Aorta (tissue), 5 donors: ENCODE data around the gene PIP4K2A. TPM values are rescaled to one million over a fixed set of nuclear protein-coding genes. Genes with fewer than 3 reads are reported as not detected.
"Not testable (repeated sequence)": the region's sequence is repeated elsewhere in the genome, so short reads cannot be mapped to it uniquely, and the experiment has no call there.

ENCODE experiments used
- ATAC-seq: fragments of 200-7000 bp; cut with Tn5 transposase; one replicate; pipeline ENCODE4 v1.9.1; 2022; ENCODE audit warnings: moderate library complexity; ENCODE audit not compliant: low FRiP score
- DNase-seq, 2 donors: peaks; one replicate each; pipeline ENCODE4 v3.0.0-alpha.2; 2020
- H3K27ac ChIP-seq, 2 donors: one replicate each; pipeline ENCODE4 v1.5.1; 2013; ENCODE audit warnings: low read length in 2 of 2, mild to moderate bottlenecking in 2 of 2, moderate library complexity in 2 of 2, control low read depth in 1 of 2, inconsistent platforms in 1 of 2, low read depth in 1 of 2
- H3K27me3 ChIP-seq, 2 donors: one replicate each; pipeline ENCODE4 v1.6.1; 2013; ENCODE audit warnings: control low read depth in 1 of 2, low read length in 1 of 2, mild to moderate bottlenecking in 1 of 2, moderate library complexity in 1 of 2; ENCODE audit not compliant: insufficient read depth in 2 of 2, control insufficient read depth in 1 of 2
- H3K36me3 ChIP-seq, 2 donors: one replicate each; pipeline ENCODE4 v1.6.1; 2013; ENCODE audit warnings: control low read depth in 1 of 2, low read length in 1 of 2, mild to moderate bottlenecking in 1 of 2; ENCODE audit not compliant: insufficient read depth in 2 of 2, control insufficient read depth in 1 of 2
- H3K4me1 ChIP-seq, 2 donors: one replicate each; pipeline ENCODE4 v1.6.1; 2013; ENCODE audit warnings: low read length in 2 of 2, control low read depth in 1 of 2, mild to moderate bottlenecking in 1 of 2, moderate library complexity in 1 of 2; ENCODE audit not compliant: insufficient read depth in 2 of 2, control insufficient read depth in 1 of 2
- H3K4me3 ChIP-seq, 2 donors: one replicate each; pipeline ENCODE4 v1.5.1; 2013; ENCODE audit warnings: low read length in 2 of 2, control low read depth in 1 of 2, mild to moderate bottlenecking in 1 of 2
- H3K9me3 ChIP-seq: one replicate; pipeline ENCODE4 v1.6.1; 2013; ENCODE audit warnings: mild to moderate bottlenecking, low read length; ENCODE audit not compliant: control insufficient read depth
- WGBS, 2 donors: extraction: QIAGEN DNeasy Blood & Tissue Kit; methylation state at CpG; one replicate each; pipeline ENCODE4 v1.1.7; 2013; 5-methylcytosine and 5-hydroxymethylcytosine counted together
- intact Hi-C, 2 donors: fragments of 100-400 bp; cut with DNase I; formaldehyde crosslinking; loops; one replicate each; pipeline versions ENCODE4 v1.14.2 to v1.15.0; 2022
- polyA plus RNA-seq, 2 donors: library from polyadenylated mRNA; stranded (reverse); fragments of 200-250 nt; gene quantifications; one replicate each; pipeline ENCODE4 v1.2.3, GENCODE V29; 2013
- total RNA-seq, 2 donors: library from RNA; stranded (reverse); fragmentation: NEBNext Ultra II Directional; extraction: Animal tissue kit (Norgen Biotek cat#: 25700); gene quantifications; one replicate each; pipeline ENCODE4 v1.2.1, GENCODE V29; 2021
- donor health status: healthy with polysubstance abuse.
- donor health status: Bipolar disorder and iron deficiency.
- donor health status: DM: no; HTN: no; CAD: no.
- donor health status: DM: no; HTN: no; CAD: no.
- donor health status: DM: yes; HTN: yes; CAD: no.

PIP4K2A gene
- total and polyA plus RNA-seq, 4 donors = 24.2 to 90.3 (median 53.6) TPM

GRCh38 chr10:22534849-22535604 is 179.4 kb downstream of the PIP4K2A start:
- H3K27me3 ChIP-seq = no peaks in the 10 kb centered on the region
- H3K36me3 ChIP-seq = peaks cover 9 to 12% of the 10 kb centered on the region in 2 donors
- no peak overlapping the region for H3K4me3 ChIP-seq
- 75 to 76% methylated on average over 9 of the region's 9 CpGs for WGBS, 2 donors
- intact Hi-C loops = no loop called here
- no peak overlapping the region for H3K27ac ChIP-seq
- ATAC-seq = no peak
- DNase-seq = no peak
- peaks cover 3% of the 10 kb centered on the region for H3K9me3 ChIP-seq
- H3K4me1 ChIP-seq = no peaks in the 10 kb centered on the region

- ATAC-seq = no peak
- WGBS, 2 donors = 86 to 92% methylated on average over 2 of the region's 2 CpGs
- intact Hi-C loops = no loop called here
Observed at GRCh38 chr10:22531441-22531840, 182.9 kb downstream of the PIP4K2A start.

GRCh38 chr10:22531008-22531407 is 183.4 kb downstream of the PIP4K2A start:
- DNase-seq (no peak), ATAC-seq (no peak)
- Histone ChIP-seq H3K27me3 (no peaks in the 10 kb centered on the region), H3K9me3 (peaks cover 5% of the 10 kb centered on the region), H3K36me3 (peaks cover 0 to 4% of the 10 kb centered on the region in 2 donors), H3K27ac (no peak overlapping the region), H3K4me3 (no peak overlapping the region), H3K4me1 (no peaks in the 10 kb centered on the region)
- WGBS, 2 donors = 84 to 88% methylated on average over 3 of the region's 3 CpGs
- intact Hi-C loops = no loop called here

More at GRCh38 chr10:22531441-22531840, 182.9 kb downstream of the PIP4K2A start:
- Histone ChIP-seq H3K36me3 (peaks cover 0 to 4% of the 10 kb centered on the region in 2 donors), H3K27ac (no peak overlapping the region), H3K27me3 (no peaks in the 10 kb centered on the region), H3K9me3 (peaks cover 5% of the 10 kb centered on the region), H3K4me3 (no peak overlapping the region), H3K4me1 (no peaks in the 10 kb centered on the region)
- no peak for DNase-seq

GRCh38 chr10:22527520-22527919 is 186.9 kb downstream of the PIP4K2A start:
- DNase-seq (no peak), ATAC-seq (no peak)
- intact Hi-C loops = no loop called here
- Histone ChIP-seq H3K9me3 (peaks cover 10% of the 10 kb centered on the region), H3K36me3 (no peaks in the 10 kb centered on the region), H3K4me3 (no peak overlapping the region), H3K27me3 (no peaks in the 10 kb centered on the region), H3K4me1 (no peaks in the 10 kb centered on the region), H3K27ac (no peak overlapping the region)
- WGBS, 2 donors = 88 to 89% methylated on average over 2 of the region's 2 CpGs

GRCh38 chr10:22524333-22524732 is 190.0 kb downstream of the PIP4K2A start:
- DNase-seq, H3K27ac ChIP-seq, intact Hi-C loops, H3K4me1 ChIP-seq, H3K4me3 ChIP-seq, H3K36me3 ChIP-seq, ATAC-seq, H3K27me3 ChIP-seq, H3K9me3 ChIP-seq: not testable (repeated sequence)

GRCh38 chr10:22520645-22521044 is 193.7 kb downstream of the PIP4K2A start:
- intact Hi-C loops, H3K4me3 ChIP-seq, DNase-seq, H3K9me3 ChIP-seq, ATAC-seq, H3K27me3 ChIP-seq, H3K4me1 ChIP-seq, H3K36me3 ChIP-seq, H3K27ac ChIP-seq: not testable (repeated sequence)

GRCh38 chr10:22518167-22518724 is 196.1 kb downstream of the PIP4K2A start:
- no peak for ATAC-seq
- DNase-seq = no peak
- Histone ChIP-seq H3K27ac (no peak overlapping the region), H3K27me3 (no peaks in the 10 kb centered on the region), H3K9me3 (no peaks in the 10 kb centered on the region), H3K4me1 (no peaks in the 10 kb centered on the region), H3K36me3 (no peaks in the 10 kb centered on the region), H3K4me3 (no peak overlapping the region)
- WGBS, 2 donors = 50 to 54% methylated on average over 3 of the region's 3 CpGs
- intact Hi-C loops = loop anchor here in 1 of 2 donors (5.0 kb wide), 1 partner anchor 461 kb away; no protein-coding TSS in a partner anchor

- DNase-seq = no peak
- Histone ChIP-seq H3K27ac (no peak overlapping the region), H3K4me1 (no peaks in the 10 kb centered on the region), H3K4me3 (no peak overlapping the region), H3K36me3 (no peaks in the 10 kb centered on the region), H3K9me3 (no peaks in the 10 kb centered on the region), H3K27me3 (no peaks in the 10 kb centered on the region)
- intact Hi-C loops = loop anchor here in 1 of 2 donors (5.0 kb wide), 1 partner anchor 458 kb away; no protein-coding TSS in a partner anchor
- ATAC-seq = no peak
- WGBS, 2 donors = 48 to 58% methylated on average over 3 of the region's 3 CpGs
Observed at GRCh38 chr10:22515009-22515408, 199.4 kb downstream of the PIP4K2A start.

- H3K4me3 ChIP-seq, H3K4me1 ChIP-seq, intact Hi-C loops, H3K9me3 ChIP-seq, H3K36me3 ChIP-seq, ATAC-seq, DNase-seq, H3K27me3 ChIP-seq, H3K27ac ChIP-seq: not testable (repeated sequence)
- WGBS, 2 donors = 78 to 83% methylated on average over 3 of the region's 3 CpGs
Observed at GRCh38 chr10:22514414-22514758, 200.0 kb downstream of the PIP4K2A start.
